ENCODE data around the gene PLXDC1.
"Not testable (repeated sequence)": the region's sequence is repeated elsewhere in the genome, so short reads cannot be mapped to it uniquely, and the experiment has no call there.

DNA sequence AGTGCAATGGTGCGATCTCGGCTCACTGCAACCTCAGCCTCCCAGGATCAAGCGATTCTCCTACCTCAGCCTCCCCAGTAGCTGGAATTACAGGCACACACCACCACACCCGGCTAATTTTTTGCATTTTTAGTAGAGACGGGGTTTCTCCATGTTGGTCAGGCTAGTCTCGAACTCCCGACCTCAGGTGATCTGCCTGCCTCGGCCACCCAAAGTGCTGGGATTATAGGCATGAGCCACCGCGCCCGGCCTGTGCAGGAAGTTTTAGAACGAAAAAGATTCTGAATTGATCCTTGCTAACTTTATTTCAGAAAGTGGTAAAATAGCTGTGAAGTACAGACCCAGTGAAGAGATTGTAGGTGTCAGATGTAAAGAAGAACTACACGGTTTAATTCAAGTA, 125.1 kb downstream of the PLXDC1 start:
- TF ChIP-seq POLR2A, POLR2AphosphoS5, POU2F2, SPI1, TAF1 (IDR thresholded peaks at IDR 0.05; ENCODE audit: low read depth, low read length): not testable (repeated sequence)

Measured in GM12891 (cell line).